ENCODE results near the gene OTUD6A.

DNA sequence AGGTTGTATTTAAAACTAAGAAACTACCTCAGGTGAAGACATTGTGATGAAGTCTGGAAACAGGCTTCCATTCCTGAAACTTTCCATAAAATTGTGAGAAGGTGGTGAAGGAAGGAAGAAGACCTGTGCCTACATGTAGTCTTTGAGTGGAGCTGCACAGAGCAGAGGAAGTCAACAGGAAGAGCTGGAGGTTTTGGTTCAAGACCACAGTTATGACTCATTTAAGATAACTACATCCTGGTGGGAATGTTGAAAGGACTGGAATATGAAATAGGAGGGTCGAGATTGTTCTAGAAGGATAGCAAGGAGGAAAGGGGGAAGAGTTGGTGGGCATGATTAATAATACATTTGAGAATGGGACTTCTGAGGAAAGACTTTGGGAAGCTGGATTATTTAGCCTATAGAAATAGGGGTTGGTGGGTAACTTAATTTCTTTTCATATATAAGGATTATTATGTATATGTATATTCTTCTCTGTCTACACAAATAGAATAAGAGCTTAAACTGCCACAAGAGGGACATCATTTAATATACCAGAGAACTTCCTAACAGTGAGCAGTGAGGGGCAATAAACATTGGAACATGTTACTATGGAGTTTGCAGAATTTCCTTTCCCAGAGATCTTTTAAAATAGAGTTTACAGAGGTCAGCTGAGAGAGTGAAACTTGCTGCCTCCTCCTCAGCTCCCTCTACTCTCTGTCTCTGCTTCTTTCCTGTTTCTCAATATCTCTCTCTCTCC is 36.0 kb upstream of the OTUD6A start:
- TF ChIP-seq CTCF (IDR thresholded peaks at IDR 0.05; ENCODE audit: low read depth, low read length) (no peak), MYC (IDR thresholded peaks at IDR 0.05; ENCODE audit: low read depth, low read length) (no peak), POLR2A (IDR thresholded peaks at IDR 0.05; ENCODE audit: extremely low read depth, insufficient read length) (no peak)
- TF ChIP-seq, protein P1, sequence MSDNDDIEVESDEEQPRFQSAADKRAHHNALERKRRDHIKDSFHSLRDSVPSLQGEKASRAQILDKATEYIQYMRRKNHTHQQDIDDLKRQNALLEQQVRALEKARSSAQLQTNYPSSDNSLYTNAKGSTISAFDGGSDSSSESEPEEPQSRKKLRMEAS (IDR thresholded peaks at IDR 0.05; ENCODE audit: low read depth, low read length): no peak

All from NB4 (cell line).